RWPE1 (cell line): ENCODE results near the gene TSR3.

Source experiments
- CTCF ChIA-PET: fragments of 350-600 bp; sonication (Branson Sonifier 250); formaldehyde crosslinking; extraction: SDS; loops from one replicate; lab custom pipeline; 2021; lab: Yijun Ruan, JAX
- POLR2A ChIA-PET: fragments of 400-600 bp; formaldehyde crosslinking; extraction: SDS; loops from one replicate; lab custom pipeline; 2020; ENCODE audit warnings: antibody characterized with exemption; ENCODE audit not compliant: low non-redundant PET; lab: Yijun Ruan, JAX
- DNase-seq: peaks from one replicate; pipeline ENCODE4 v3.0.0; 2012; ENCODE audit warnings: low spot score
- H3K27ac ChIP-seq: fragments of 450-650 bp; 2 replicates; pipeline ENCODE4 v1.5.1; 2017
- TF ChIP-seq, protein P1 (sequence below): fragments of 450-650 bp; conservative IDR thresholded peaks from 2 replicates; pipeline ENCODE4 v1.5.1; 2017; ENCODE audit warnings: low read depth, mild to moderate bottlenecking

The TSR3 gene

DNA sequence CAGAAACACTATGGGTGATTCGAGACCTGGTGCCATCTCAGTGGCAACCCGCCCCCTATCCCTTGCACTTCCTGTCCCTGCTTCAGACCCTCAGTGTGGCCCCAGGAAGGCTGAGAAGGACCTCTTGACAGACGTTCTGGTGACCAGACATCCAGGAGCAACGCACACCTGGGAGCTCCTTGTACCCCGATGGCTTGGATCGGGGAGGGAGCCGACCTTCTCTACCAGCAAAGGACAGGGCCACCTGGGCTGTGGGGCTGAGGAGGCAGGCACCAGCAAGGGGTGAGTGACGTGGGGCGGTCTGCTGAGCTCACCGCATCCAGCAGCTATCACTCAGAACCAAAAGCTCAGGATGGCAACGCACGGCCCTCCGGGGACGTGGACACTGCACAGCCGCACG, 35.7 kb upstream of the TSR3 start:
- no peak for DNase-seq
- TF ChIP-seq, protein P1, sequence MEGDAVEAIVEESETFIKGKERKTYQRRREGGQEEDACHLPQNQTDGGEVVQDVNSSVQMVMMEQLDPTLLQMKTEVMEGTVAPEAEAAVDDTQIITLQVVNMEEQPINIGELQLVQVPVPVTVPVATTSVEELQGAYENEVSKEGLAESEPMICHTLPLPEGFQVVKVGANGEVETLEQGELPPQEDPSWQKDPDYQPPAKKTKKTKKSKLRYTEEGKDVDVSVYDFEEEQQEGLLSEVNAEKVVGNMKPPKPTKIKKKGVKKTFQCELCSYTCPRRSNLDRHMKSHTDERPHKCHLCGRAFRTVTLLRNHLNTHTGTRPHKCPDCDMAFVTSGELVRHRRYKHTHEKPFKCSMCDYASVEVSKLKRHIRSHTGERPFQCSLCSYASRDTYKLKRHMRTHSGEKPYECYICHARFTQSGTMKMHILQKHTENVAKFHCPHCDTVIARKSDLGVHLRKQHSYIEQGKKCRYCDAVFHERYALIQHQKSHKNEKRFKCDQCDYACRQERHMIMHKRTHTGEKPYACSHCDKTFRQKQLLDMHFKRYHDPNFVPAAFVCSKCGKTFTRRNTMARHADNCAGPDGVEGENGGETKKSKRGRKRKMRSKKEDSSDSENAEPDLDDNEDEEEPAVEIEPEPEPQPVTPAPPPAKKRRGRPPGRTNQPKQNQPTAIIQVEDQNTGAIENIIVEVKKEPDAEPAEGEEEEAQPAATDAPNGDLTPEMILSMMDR, result no peak
- POLR2A ChIA-PET, result no interaction called here
- no peak overlapping the region for H3K27ac ChIP-seq
- CTCF ChIA-PET, result interaction anchor here (0.6 to 2.3 kb wide), 2 partner anchors 9 to 24 kb away, joined by 3 to 7 read pairs; no protein-coding TSS in a partner anchor

DNA sequence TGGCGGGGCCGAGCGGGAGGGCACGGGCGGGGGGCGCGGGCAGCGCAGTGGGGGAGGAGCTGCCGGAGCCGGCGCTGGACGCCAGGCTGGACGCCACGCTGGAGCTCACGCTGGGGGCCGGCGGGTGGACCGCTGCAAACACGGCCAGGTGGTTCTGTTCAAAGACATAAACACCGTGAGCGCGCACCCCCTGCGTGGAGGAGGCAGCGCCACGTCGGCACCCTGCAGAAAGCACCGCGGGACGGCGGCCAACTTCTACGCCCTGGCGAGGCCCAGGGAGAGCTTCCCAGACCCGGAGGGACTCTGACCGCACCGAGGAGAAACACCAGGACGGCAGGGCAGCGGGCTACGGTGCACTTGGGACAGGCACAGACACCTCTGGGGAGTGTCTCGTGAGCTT, 33.6 kb upstream of the TSR3 start:
- POLR2A ChIA-PET, result no interaction called here
- no peak for DNase-seq
- TF ChIP-seq, protein P1, result no peak
- H3K27ac ChIP-seq, result no peak overlapping the region
- CTCF ChIA-PET, result interaction anchor here (0.7 kb wide), 1 partner anchor 670 kb away, joined by 4 read pairs; no protein-coding TSS in a partner anchor

- ChIA-PET CTCF (no interaction called here), POLR2A (no interaction called here)
- no peak overlapping the region for H3K27ac ChIP-seq
- no peak for DNase-seq
- TF ChIP-seq, protein P1, result no peak
Observed at GRCh38 chr16:1383556-1383955, 31.9 kb upstream of the TSR3 start.

GRCh38 chr16:1381612-1382406, 30.1 kb upstream of the TSR3 start:
- CTCF ChIA-PET, result no interaction called here
- TF ChIP-seq, protein P1, result no peak
- no peak for DNase-seq
- peak overlapping the region; percentile 3; the same call in 1 of the 2 replicates for H3K27ac ChIP-seq
- POLR2A ChIA-PET, result no interaction called here

- H3K27ac ChIP-seq, result peak overlapping the region; percentile 83
- POLR2A ChIA-PET, result interaction anchor here (0.6 to 1.1 kb wide), 4 partner anchors 18 to 1631 kb away, joined by 3 to 7 read pairs (median 3); partner anchors contain the start of gene UQCC4
- CTCF ChIA-PET, result interaction anchor here (0.6 kb wide), 1 partner anchor 110 kb away, joined by 3 read pairs; no protein-coding TSS in a partner anchor
- no peak for DNase-seq
- TF ChIP-seq, protein P1, result no peak
Observed at GRCh38 chr16:1380195-1380594, 28.5 kb upstream of the TSR3 start.

DNA sequence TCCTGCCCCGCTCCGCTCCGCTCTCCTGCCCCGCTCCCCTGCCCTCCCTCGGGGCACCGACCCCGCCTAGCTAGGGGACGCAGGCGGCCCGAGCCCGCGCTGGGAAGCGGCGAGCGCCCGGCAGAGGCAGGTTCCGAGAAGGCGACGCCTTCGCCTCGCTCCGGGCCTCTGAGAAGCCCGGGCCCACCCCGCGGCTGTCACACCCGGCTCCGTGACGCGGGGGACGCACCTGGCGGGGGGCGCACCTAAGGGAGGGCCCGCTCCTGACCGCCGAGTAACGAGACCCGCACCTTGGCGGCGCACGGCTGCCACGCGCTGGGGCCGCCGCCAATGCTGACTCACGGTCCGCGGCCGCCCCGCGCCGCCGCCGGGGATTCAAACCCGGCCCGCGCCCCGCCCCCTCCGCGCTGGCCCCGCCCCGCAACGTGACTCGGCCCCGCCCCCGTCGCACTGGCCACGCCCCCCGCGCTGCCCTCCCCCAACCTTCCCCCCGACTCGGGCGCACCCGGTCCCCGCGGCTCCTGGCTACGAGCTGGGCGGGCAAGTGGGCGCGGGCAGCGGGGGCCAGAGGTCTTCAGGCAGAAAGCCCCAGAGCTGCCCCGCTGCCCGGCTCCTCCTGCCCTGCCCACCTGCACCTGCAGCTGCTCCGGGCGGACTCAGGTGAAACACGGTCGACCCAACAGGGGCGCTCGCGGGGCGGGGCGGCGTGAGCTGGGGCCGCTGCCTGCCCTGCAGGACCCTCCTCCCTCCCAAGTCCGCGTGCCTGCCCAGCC, 27.8 kb upstream of the TSR3 start:
- H3K27ac ChIP-seq, result peak overlapping the region; percentile 83
- ChIA-PET POLR2A (interaction anchor here (0.6 to 1.1 kb wide), 4 partner anchors 19 to 1632 kb away, joined by 3 to 7 read pairs (median 3); partner anchors contain the start of gene UQCC4), CTCF (interaction anchor here (0.5 to 2.3 kb wide), 2 partner anchors 16 to 199 kb away, joined by 4 to 7 read pairs; no protein-coding TSS in a partner anchor)

More for the DNA sequence above, 27.8 kb upstream of the TSR3 start:
- DNase-seq, result peak; percentile 73
- TF ChIP-seq, protein P1, result no peak
